Activated CD4-positive, alpha-beta T cell treated with anti-CD3 and anti-CD28 coated beads for 1 hour (primary cell): ENCODE results near the gene THAP3.
"Not testable (repeated sequence)": the region's sequence is repeated elsewhere in the genome, so short reads cannot be mapped to it uniquely, and the experiment has no call there.

Source experiments
- DNase-seq: peaks from one replicate; pipeline ENCODE4 v3.0.0-alpha.2; 2020

The THAP3 gene

GRCh38 chr1:6635910-6636760 is 11.5 kb downstream of the THAP3 start:
- DNase-seq, result no peak

- not testable (repeated sequence) for DNase-seq
These were observed 12.1 kb downstream of the THAP3 start for GRCh38 chr1:6636778-6637177.

- no peak for DNase-seq
These were observed 13.1 kb downstream of the THAP3 start for GRCh38 chr1:6637770-6638169.

- no peak for DNase-seq
These were observed 13.6 kb downstream of the THAP3 start for GRCh38 chr1:6638226-6638625.

GRCh38 chr1:6640867-6641266 is 16.2 kb downstream of the THAP3 start:
- not testable (repeated sequence) for DNase-seq

- DNase-seq, result no peak
These were observed 20.4 kb downstream of the THAP3 start for GRCh38 chr1:6645018-6645417.

GRCh38 chr1:6646499-6647148 is 22.0 kb downstream of the THAP3 start:
- DNase-seq, result no peak

GRCh38 chr1:6648556-6648955 is 23.9 kb downstream of the THAP3 start:
- no peak for DNase-seq

GRCh38 chr1:6651909-6652308 is 27.2 kb downstream of the THAP3 start:
- DNase-seq, result no peak

- no peak for DNase-seq
These were observed 28.3 kb downstream of the THAP3 start for GRCh38 chr1:6652986-6653385.

- no peak for DNase-seq
These were observed 29.0 kb downstream of the THAP3 start for GRCh38 chr1:6653436-6654290.

- DNase-seq, result no peak
These were observed 32.5 kb downstream of the THAP3 start for GRCh38 chr1:6657138-6657537.

GRCh38 chr1:6658359-6659060 is 33.8 kb downstream of the THAP3 start:
- DNase-seq, result no peak

GRCh38 chr1:6660415-6661049 is 35.9 kb downstream of the THAP3 start:
- no peak for DNase-seq

GRCh38 chr1:6662468-6662867 is 37.8 kb downstream of the THAP3 start:
- DNase-seq, result not testable (repeated sequence)

- no peak for DNase-seq
These were observed 42.0 kb downstream of the THAP3 start for GRCh38 chr1:6666696-6667095.

- no peak for DNase-seq
These were observed 42.5 kb downstream of the THAP3 start for GRCh38 chr1:6667139-6667538.

GRCh38 chr1:6668503-6668902 is 43.8 kb downstream of the THAP3 start:
- DNase-seq, result no peak

- no peak for DNase-seq
These were observed 47.9 kb downstream of the THAP3 start for GRCh38 chr1:6672558-6672957.

GRCh38 chr1:6673816-6674398 is 49.2 kb downstream of the THAP3 start:
- no peak for DNase-seq

GRCh38 chr1:6674771-6675170 is 50.1 kb downstream of the THAP3 start:
- DNase-seq, result no peak

- no peak for DNase-seq
These were observed 51.3 kb downstream of the THAP3 start for GRCh38 chr1:6675941-6676340.
